OCI-LY3 (cell line): ENCODE measurements around the gene TMEM53.
A peak's percentile ranks its signal among the peaks of the same experiment; 100 is the strongest.

Experiments
- H2AFZ ChIP-seq: fragments of 200-600, 300-600 bp; shearing (Covaris generic); 2 replicates; pipeline ENCODE4 v1.6.0; 2014; ENCODE audit warnings: antibody characterized with exemption, low read depth, low read length
- H3K27ac ChIP-seq: fragments of 200-600, 300-600 bp; sonication (generic); 2 replicates; pipeline ENCODE4 v1.5.1; 2014; ENCODE audit warnings: mild to moderate bottlenecking, low read length, moderate library complexity, mixed read lengths
- H3K27me3 ChIP-seq: fragments of 200-600, 300-600 bp; sonication (generic); 2 replicates; pipeline ENCODE4 v1.6.1; 2014; ENCODE audit warnings: low read depth, low read length, mixed read lengths
- H3K36me3 ChIP-seq: fragments of 200-600, 300-600 bp; sonication (generic); replicated peaks from 2 replicates; pipeline ENCODE3; 2014; ENCODE audit warnings: low read depth, low read length, mixed read lengths
- H3K4me1 ChIP-seq: fragments of 300-600, 200-600 bp; sonication (generic); 2 replicates; pipeline ENCODE4 v1.6.1; 2014; ENCODE audit warnings: low read length, mixed read lengths
- H3K4me2 ChIP-seq: fragments of 200-600, 300-600 bp; sonication (generic); 2 replicates; pipeline ENCODE4 v1.6.1; 2014; ENCODE audit warnings: low read length, mixed read lengths
- H3K4me3 ChIP-seq: fragments of 300-600, 200-600 bp; sonication (generic); 2 replicates; pipeline ENCODE4 v1.5.1; 2014; ENCODE audit warnings: antibody characterized with exemption, mild to moderate bottlenecking, low read length, moderate library complexity
- H3K79me2 ChIP-seq: fragments of 300-600, 200-600 bp; shearing (Covaris generic); 2 replicates; pipeline ENCODE4 v1.6.1; 2014; ENCODE audit warnings: mild to moderate bottlenecking, low read length, mixed read lengths
- H3K9ac ChIP-seq: fragments of 300-600, 200-600 bp; shearing (Covaris generic); 2 replicates; pipeline ENCODE4 v1.6.0; 2014; ENCODE audit warnings: mild to moderate bottlenecking, low read length, moderate library complexity
- H3K9me3 ChIP-seq: fragments of 200-600, 300-600 bp; shearing (Covaris generic); 2 replicates; pipeline ENCODE4 v1.6.1; 2014; ENCODE audit warnings: low read length, mixed read lengths; ENCODE audit not compliant: insufficient read depth
- H4K20me1 ChIP-seq: fragments of 200-600, 300-600 bp; sonication (generic); 2 replicates; pipeline ENCODE4 v1.6.1; 2016; ENCODE audit warnings: low read length, mixed read lengths; ENCODE audit not compliant: insufficient read depth
- CTCF ChIP-seq: fragments of 200-600, 300-600 bp; sonication (generic); IDR thresholded peaks from 2 replicates; pipeline ENCODE4 v1.5.1; 2014; ENCODE audit warnings: antibody characterized with exemption, low read length, low read depth
- EZH2phosphoT487 ChIP-seq: fragments of 200-600 bp; shearing (Covaris generic); IDR thresholded peaks from 2 replicates; pipeline ENCODE4 v1.6.1; 2018; ENCODE audit warnings: antibody characterized with exemption, mixed run types, low read depth

TMEM53 gene

GRCh38 chr1:44717653-44718052, 43.4 kb upstream of the TMEM53 start:
- H4K20me1 ChIP-seq, result no peaks in the 10 kb centered on the region
- no peak overlapping the region for H3K9ac ChIP-seq
- no peaks in the 10 kb centered on the region for H3K79me2 ChIP-seq
- H3K36me3 ChIP-seq, result no peaks in the 10 kb centered on the region
- H3K4me3 ChIP-seq, result no peak overlapping the region
- H3K4me1 ChIP-seq, result peaks cover 77% of the 10 kb centered on the region
- no peaks in the 10 kb centered on the region for H3K9me3 ChIP-seq
- H3K27ac ChIP-seq, result 0 out of 2 replicates have a peak overlapping the region, but pooled peaks have one; percentile 2
- no peaks in the 10 kb centered on the region for H3K27me3 ChIP-seq
- H3K4me2 ChIP-seq, result peak overlapping the region; percentile 23
- TF ChIP-seq CTCF, result no peak
- TF ChIP-seq EZH2phosphoT487, result no peak
- no peak overlapping the region for H2AFZ ChIP-seq

GRCh38 chr1:44717156-44717555, 42.9 kb upstream of the TMEM53 start:
- Histone ChIP-seq H3K36me3 (no peaks in the 10 kb centered on the region), H3K27me3 (no peaks in the 10 kb centered on the region), H3K4me1 (peaks cover 75% of the 10 kb centered on the region), H3K79me2 (no peaks in the 10 kb centered on the region), H3K9ac (no peak overlapping the region), H3K4me3 (no peak overlapping the region), H2AFZ (no peak overlapping the region), H3K4me2 (peak overlapping the region; percentile 23), H4K20me1 (no peaks in the 10 kb centered on the region), H3K27ac (no peak overlapping the region), H3K9me3 (no peaks in the 10 kb centered on the region)
- TF ChIP-seq EZH2phosphoT487 (no peak), CTCF (no peak)

GRCh38 chr1:44714944-44715571, 40.8 kb upstream of the TMEM53 start:
- H3K36me3 ChIP-seq, result no peaks in the 10 kb centered on the region

GRCh38 chr1:44714532-44714931, 40.3 kb upstream of the TMEM53 start:
- no peak overlapping the region for H3K27ac ChIP-seq

More at GRCh38 chr1:44714944-44715571, 40.8 kb upstream of the TMEM53 start:
- no peaks in the 10 kb centered on the region for H3K79me2 ChIP-seq
- no peaks in the 10 kb centered on the region for H3K9me3 ChIP-seq
- H3K4me1 ChIP-seq, result peaks cover 62% of the 10 kb centered on the region
- peak overlapping the region; percentile 60 for H3K4me2 ChIP-seq
- no peaks in the 10 kb centered on the region for H4K20me1 ChIP-seq
- peak overlapping the region; percentile 73; the same call in 1 of the 2 replicates for H2AFZ ChIP-seq
- no peak overlapping the region for H3K9ac ChIP-seq
- peak; percentile 69 for TF ChIP-seq CTCF
- TF ChIP-seq EZH2phosphoT487, result no peak
- no peak overlapping the region for H3K27ac ChIP-seq
- peaks cover 14% of the 10 kb centered on the region for H3K27me3 ChIP-seq
- H3K4me3 ChIP-seq, result no peak overlapping the region

More at GRCh38 chr1:44714532-44714931, 40.3 kb upstream of the TMEM53 start:
- Histone ChIP-seq H3K36me3 (no peaks in the 10 kb centered on the region), H3K4me1 (peaks cover 60% of the 10 kb centered on the region), H2AFZ (no peak overlapping the region), H3K9me3 (no peaks in the 10 kb centered on the region), H3K27me3 (peaks cover 14% of the 10 kb centered on the region), H3K4me2 (peak overlapping the region; percentile 60), H4K20me1 (no peaks in the 10 kb centered on the region), H3K4me3 (no peak overlapping the region), H3K79me2 (no peaks in the 10 kb centered on the region), H3K9ac (no peak overlapping the region)
- TF ChIP-seq CTCF (no peak), EZH2phosphoT487 (no peak)
